Muscle of arm (tissue), 12 donors: ENCODE results near the gene TMEM191C. TPM values are rescaled to one million over a fixed set of nuclear protein-coding genes. Genes with fewer than 3 reads are reported as not detected.

Experiments
- polyA plus RNA-seq, 12 donors: library from polyadenylated mRNA; unstranded; fragments of 120-200 nt; gene quantifications; one replicate each; pipeline ENCODE4 v1.2.1, GENCODE V29; 2013; ENCODE audit not compliant: insufficient read length in 12 of 12

TMEM191C gene
- polyA plus RNA-seq, 12 donors, result 0.27 to 2.5 (median 0.49) TPM; not detected in 2

Other genes starting within 250 kb of the TMEM191C start
- under 1 TPM in 3 of 12 donors, not detected in 9; 0.05 to 0.13 (median 0.10) TPM for gene RIMBP3B, start 83.6 kb upstream of the TMEM191C start, polyA plus RNA-seq
- gene HIC2, start 50.0 kb upstream of the TMEM191C start, polyA plus RNA-seq, result 10 to 100 TPM in 2 of 12 donors, 1 to 10 TPM in 9, not detected in 1; 3.2 to 11.3 (median 4.8) TPM
- gene RIMBP3C, start 84.1 kb downstream of the TMEM191C start, polyA plus RNA-seq, result under 1 TPM in 10 of 12 donors, not detected in 2; 0.10 to 0.84 (median 0.32) TPM
- 10 to 100 TPM in 11 of 12 donors, not detected in 1; 36.3 to 47.9 (median 42.0) TPM for gene UBE2L3, start 100.3 kb downstream of the TMEM191C start, polyA plus RNA-seq
- gene YDJC, start 162.6 kb downstream of the TMEM191C start, polyA plus RNA-seq, result 1 to 10 TPM in 10 of 12 donors, not detected in 2; 2.8 to 7.8 (median 3.4) TPM
- under 1 TPM in 10 of 12 donors, not detected in 2; 0.12 to 0.94 (median 0.45) TPM for gene CCDC116, start 165.4 kb downstream of the TMEM191C start, polyA plus RNA-seq
- gene SDF2L1, start 174.9 kb downstream of the TMEM191C start, polyA plus RNA-seq, result 10 to 100 TPM in 1 of 12 donors, 1 to 10 TPM in 10, not detected in 1; 4.1 to 15.9 (median 7.2) TPM
- gene PPIL2, start 198.6 kb downstream of the TMEM191C start, polyA plus RNA-seq, result 10 to 100 TPM in 11 of 12 donors, not detected in 1; 25.5 to 43.5 (median 28.5) TPM